Activated naive CD4-positive, alpha-beta T cell treated with anti-CD3 and anti-CD28 coated beads for 36 hours (primary cell): ENCODE results near the gene MACROD2. TPM values are rescaled to one million over a fixed set of nuclear protein-coding genes. Genes with fewer than 3 reads are reported as not detected.

Source experiments
- CTCF ChIA-PET: fragments of 350-600 bp; sonication (Branson Sonifier 250); formaldehyde crosslinking; loops from one replicate; lab custom pipeline; 2021; ENCODE audit warnings: antibody characterized with exemption; lab: Charles Lee
- DNase-seq: peaks from one replicate; pipeline ENCODE4 v3.0.0-alpha.2; 2020
- H3K27ac Mint-ChIP-seq: one replicate; pipeline ENCODE4 v1.8.0; 2021; ENCODE audit warnings: mild to moderate bottlenecking, mixed read lengths
- H3K27me3 Mint-ChIP-seq: one replicate; pipeline ENCODE4 v1.8.0; 2021; ENCODE audit warnings: low read depth, mixed read lengths
- H3K36me3 Mint-ChIP-seq: one replicate; pipeline ENCODE4 v1.8.0; 2021; ENCODE audit warnings: low read depth, mixed read lengths
- H3K4me1 Mint-ChIP-seq: one replicate; pipeline ENCODE4 v1.8.0; 2021; ENCODE audit warnings: low read depth, mixed read lengths
- H3K4me3 Mint-ChIP-seq: one replicate; pipeline ENCODE4 v1.8.0; 2021; ENCODE audit warnings: mild to moderate bottlenecking, moderate library complexity, mixed read lengths
- H3K9me3 Mint-ChIP-seq: one replicate; pipeline ENCODE4 v1.8.0; 2021; ENCODE audit warnings: mixed read lengths
- intact Hi-C: fragments of 100-400 bp; cut with micrococcal nuclease; formaldehyde crosslinking; loops from one replicate; pipeline ENCODE4 v1.15.1; 2023
- total RNA-seq, 2 experiments: library from RNA; stranded (reverse); gene quantifications; one replicate each; pipeline ENCODE4 v1.2.3, GENCODE V29; 2021

Gene MACROD2
- total RNA-seq, 2 experiments from 2014 or later: not detected

DNA sequence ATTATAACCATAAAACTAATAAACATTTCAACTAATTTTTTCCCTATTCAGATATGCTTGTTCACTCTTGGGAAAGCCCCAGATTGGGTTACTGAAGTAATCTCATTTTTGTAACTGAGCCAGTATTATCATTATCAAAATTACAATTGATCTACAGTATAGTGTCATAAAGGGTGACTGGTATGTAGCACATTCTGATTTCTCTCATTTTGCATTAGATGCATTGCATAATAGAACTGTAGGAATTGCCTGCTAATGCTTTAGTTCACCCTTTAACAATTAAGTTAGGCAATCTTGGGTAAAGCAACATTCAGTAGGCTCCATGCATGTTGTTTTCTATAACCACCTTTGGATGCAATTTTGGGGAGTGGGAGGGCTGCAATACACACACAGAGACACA lies 492.9 kb downstream of the MACROD2 start:
- no peak for DNase-seq
- Mint-ChIP-seq H3K4me3 (no peak overlapping the region), H3K36me3 (no peaks in the 10 kb centered on the region), H3K9me3 (peaks cover 8% of the 10 kb centered on the region), H3K27me3 (no peaks in the 10 kb centered on the region), H3K4me1 (no peaks in the 10 kb centered on the region), H3K27ac (no peak overlapping the region)
- CTCF ChIA-PET: no interaction called here
- intact Hi-C loops: no loop called here

DNA sequence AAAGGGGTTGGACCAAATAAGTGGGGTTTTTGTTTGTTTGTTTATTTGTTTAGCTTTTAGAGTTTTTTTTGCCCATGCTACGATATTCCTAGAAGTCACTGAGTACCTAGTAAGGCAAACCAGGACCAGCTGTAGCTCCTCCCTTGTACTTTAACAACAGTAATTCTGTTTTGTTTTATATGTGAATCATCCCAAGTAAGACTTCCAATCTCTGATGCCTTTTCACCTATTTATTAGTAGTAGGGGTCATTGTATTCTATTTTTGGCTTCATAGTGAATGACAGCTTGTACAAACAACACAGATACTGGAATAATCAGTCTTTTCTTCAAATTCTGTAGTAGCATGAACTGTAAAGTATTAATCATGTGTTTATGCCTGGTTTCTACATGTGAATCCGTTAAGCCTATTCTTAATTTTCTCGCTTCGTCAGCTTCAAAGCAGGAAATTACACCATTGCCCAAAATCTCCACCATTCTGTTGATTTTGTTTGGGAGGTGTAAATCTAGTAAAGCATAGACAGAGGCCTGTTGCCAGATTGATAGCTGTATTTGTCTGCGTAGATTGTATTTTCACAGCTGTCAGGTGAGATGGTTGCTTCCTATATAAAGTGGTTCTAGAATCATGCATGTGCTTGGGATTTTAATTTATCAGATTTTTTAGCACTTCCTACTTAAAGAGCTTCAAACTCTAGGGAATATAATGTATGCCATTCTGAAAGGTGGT lies 493.6 kb downstream of the MACROD2 start:
- no peak for DNase-seq
- no peaks in the 10 kb centered on the region for H3K4me1 Mint-ChIP-seq
- H3K9me3 Mint-ChIP-seq: peaks cover 8% of the 10 kb centered on the region
- no peaks in the 10 kb centered on the region for H3K27me3 Mint-ChIP-seq
- no peak overlapping the region for H3K27ac Mint-ChIP-seq
- H3K4me3 Mint-ChIP-seq: no peak overlapping the region
- intact Hi-C loops: no loop called here
- H3K36me3 Mint-ChIP-seq: no peaks in the 10 kb centered on the region
- CTCF ChIA-PET: interaction anchor here (0.6 kb wide), 1 partner anchor 292 kb away, joined by 3 read pairs; no protein-coding TSS in a partner anchor

DNA sequence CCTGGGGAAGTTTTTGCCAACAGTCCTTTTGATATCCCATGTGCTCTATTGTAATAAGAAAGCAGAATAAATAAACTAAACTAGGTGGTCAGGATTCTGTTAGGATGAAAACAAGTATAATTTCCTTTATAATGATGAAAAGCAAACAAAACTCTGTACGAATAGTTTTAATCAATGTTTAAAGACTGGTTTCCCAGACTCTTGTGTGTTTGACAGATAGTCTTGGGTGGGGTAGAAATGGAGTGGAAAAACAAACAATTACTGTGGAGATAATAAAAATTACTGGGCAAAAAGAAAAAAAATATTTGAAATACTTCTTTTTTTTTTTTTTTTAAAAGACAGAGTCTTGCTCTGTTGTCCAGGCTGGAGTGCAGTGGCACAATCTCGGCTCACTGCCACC lies 494.2 kb downstream of the MACROD2 start:
- peaks cover 8% of the 10 kb centered on the region for H3K9me3 Mint-ChIP-seq
- no peak overlapping the region for H3K4me3 Mint-ChIP-seq
- H3K36me3 Mint-ChIP-seq: no peaks in the 10 kb centered on the region
- DNase-seq: no peak
- no peak overlapping the region for H3K27ac Mint-ChIP-seq
- intact Hi-C loops: no loop called here
- no peaks in the 10 kb centered on the region for H3K27me3 Mint-ChIP-seq
- CTCF ChIA-PET: interaction anchor here (0.6 kb wide), 1 partner anchor 292 kb away, joined by 3 read pairs; no protein-coding TSS in a partner anchor
- H3K4me1 Mint-ChIP-seq: no peaks in the 10 kb centered on the region

DNA sequence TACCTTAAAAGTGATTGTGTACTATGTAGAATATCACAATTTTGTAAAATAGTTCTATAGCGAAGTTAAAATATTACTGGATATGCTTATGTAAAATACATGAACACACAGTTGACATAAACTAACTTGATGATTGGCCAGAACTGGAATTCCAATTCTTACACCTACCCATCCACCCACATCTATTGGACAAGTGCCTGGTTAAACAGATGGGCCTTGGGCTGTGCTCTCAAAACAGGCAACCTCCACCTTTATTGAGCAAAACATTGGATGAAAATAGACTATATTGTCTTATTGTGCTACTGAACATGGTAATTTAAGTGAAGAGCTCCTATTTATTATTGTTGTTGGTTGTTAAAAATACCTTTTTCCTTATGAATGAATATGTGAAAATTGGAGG lies 496.1 kb downstream of the MACROD2 start:
- Mint-ChIP-seq H3K9me3 (peaks cover 4% of the 10 kb centered on the region), H3K4me3 (no peak overlapping the region), H3K27ac (no peak overlapping the region), H3K4me1 (no peaks in the 10 kb centered on the region), H3K36me3 (no peaks in the 10 kb centered on the region), H3K27me3 (no peaks in the 10 kb centered on the region)
- intact Hi-C loops: no loop called here
- CTCF ChIA-PET: no interaction called here
- DNase-seq: no peak

DNA sequence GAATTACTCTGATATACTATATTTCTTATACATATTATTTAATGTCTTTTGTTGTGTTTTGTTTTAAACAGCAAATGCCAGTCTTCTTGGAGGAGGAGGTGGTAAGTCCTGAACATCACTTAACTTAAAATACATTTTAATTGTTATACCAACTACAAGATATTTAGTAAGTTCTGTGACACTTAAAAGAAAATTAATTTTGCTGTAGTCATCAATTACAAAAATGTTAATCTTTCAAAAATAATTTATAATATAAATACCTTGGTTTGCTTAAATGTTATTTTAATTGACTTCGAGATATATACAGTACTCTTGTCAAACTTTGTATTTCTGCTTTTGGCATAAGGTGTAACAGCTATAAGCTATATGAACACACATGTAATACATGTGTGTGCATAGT lies 498.1 kb downstream of the MACROD2 start:
- Mint-ChIP-seq H3K27me3 (no peaks in the 10 kb centered on the region), H3K4me3 (no peak overlapping the region), H3K36me3 (no peaks in the 10 kb centered on the region), H3K9me3 (peaks cover 2% of the 10 kb centered on the region), H3K4me1 (no peaks in the 10 kb centered on the region), H3K27ac (no peak overlapping the region)
- DNase-seq: no peak
- intact Hi-C loops: no loop called here
- CTCF ChIA-PET: no interaction called here

DNA sequence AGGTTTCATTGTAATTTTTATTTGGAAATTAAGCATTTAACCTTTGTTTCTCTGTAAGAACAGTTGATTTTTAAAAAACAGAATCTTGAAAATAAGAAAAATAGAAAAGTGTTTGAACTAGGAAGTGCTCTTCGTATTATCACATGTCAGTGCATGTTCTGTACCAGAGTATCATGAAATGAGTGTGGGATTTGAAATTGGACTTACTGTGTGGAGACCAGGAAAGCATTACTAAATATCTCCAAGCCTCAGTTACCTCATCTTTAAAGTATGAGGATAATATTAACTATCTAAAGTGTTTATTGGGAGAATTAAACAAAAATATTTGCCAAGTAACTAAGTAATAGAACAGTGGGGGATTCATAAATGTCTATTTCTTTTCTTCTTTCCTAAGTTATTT lies 499.0 kb downstream of the MACROD2 start:
- Mint-ChIP-seq H3K27me3 (no peaks in the 10 kb centered on the region), H3K36me3 (no peaks in the 10 kb centered on the region), H3K4me3 (no peak overlapping the region), H3K4me1 (no peaks in the 10 kb centered on the region), H3K9me3 (peaks cover 4% of the 10 kb centered on the region), H3K27ac (no peak overlapping the region)
- CTCF ChIA-PET: interaction anchor here (0.7 kb wide), 1 partner anchor 62 kb away, joined by 3 read pairs; no protein-coding TSS in a partner anchor
- intact Hi-C loops: no loop called here
- no peak for DNase-seq

DNA sequence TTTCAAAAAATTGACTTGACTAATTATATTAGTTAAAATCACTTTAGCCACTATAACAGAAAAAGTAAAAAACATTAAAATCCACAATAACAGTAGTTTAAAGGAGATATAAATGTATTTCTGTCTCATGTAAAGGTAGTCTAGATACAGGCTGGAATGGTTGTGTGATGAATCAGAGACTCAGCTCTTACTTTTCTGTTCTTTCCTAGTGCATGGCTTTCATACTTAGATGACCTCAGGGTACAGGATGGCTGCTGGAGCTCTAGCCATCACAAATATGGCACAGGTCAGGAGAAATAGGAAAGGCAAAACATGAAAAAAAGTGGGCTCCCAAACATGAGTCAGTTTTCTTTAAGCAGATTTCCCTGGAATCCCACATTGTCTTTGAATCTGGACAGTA lies 499.8 kb downstream of the MACROD2 start:
- no peak for DNase-seq
- intact Hi-C loops: no loop called here
- Mint-ChIP-seq H3K36me3 (no peaks in the 10 kb centered on the region), H3K4me1 (no peaks in the 10 kb centered on the region), H3K27me3 (no peaks in the 10 kb centered on the region), H3K27ac (no peak overlapping the region), H3K4me3 (no peak overlapping the region), H3K9me3 (peaks cover 6% of the 10 kb centered on the region)
- CTCF ChIA-PET: interaction anchor here (0.6 kb wide), 1 partner anchor 10 kb away, joined by 3 read pairs; no protein-coding TSS in a partner anchor

DNA sequence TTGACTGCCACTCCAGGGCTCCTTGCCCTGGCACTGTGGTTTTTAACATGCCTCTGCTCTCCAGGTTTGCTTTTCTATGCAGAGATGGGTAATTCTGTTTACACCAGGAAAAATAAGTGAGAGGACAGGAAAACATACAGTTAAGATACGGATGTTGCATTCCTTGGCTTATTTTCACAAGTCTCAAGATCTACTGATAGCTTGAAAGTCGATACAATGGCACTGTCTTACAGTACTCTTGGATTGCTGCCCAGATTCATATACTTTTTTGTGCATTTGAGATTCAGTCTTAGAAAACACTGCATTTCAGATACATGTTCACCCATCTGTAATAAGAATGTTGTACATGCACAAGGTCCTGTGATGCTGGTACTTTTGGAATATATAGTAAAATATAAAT lies 501.7 kb downstream of the MACROD2 start:
- intact Hi-C loops: no loop called here

GRCh38 chr20:14498772-14499171 lies 503.5 kb downstream of the MACROD2 start:
- CTCF ChIA-PET: no interaction called here
- intact Hi-C loops: no loop called here
- Mint-ChIP-seq H3K36me3 (no peaks in the 10 kb centered on the region), H3K4me1 (no peaks in the 10 kb centered on the region), H3K27me3 (no peaks in the 10 kb centered on the region), H3K27ac (no peak overlapping the region), H3K9me3 (peaks cover 9% of the 10 kb centered on the region), H3K4me3 (no peak overlapping the region)
- DNase-seq: no peak

More for the DNA sequence above, 501.7 kb downstream of the MACROD2 start:
- Mint-ChIP-seq H3K36me3 (no peaks in the 10 kb centered on the region), H3K9me3 (peaks cover 9% of the 10 kb centered on the region), H3K27me3 (no peaks in the 10 kb centered on the region), H3K4me1 (no peaks in the 10 kb centered on the region), H3K4me3 (no peak overlapping the region), H3K27ac (no peak overlapping the region)
- CTCF ChIA-PET: interaction anchor here (0.5 kb wide), 1 partner anchor 1937 kb away, joined by 3 read pairs; no protein-coding TSS in a partner anchor
- no peak for DNase-seq

GRCh38 chr20:14505476-14505875 lies 510.2 kb downstream of the MACROD2 start:
- no peaks in the 10 kb centered on the region for H3K36me3 Mint-ChIP-seq
- CTCF ChIA-PET: no interaction called here
- no peak overlapping the region for H3K4me3 Mint-ChIP-seq

DNA sequence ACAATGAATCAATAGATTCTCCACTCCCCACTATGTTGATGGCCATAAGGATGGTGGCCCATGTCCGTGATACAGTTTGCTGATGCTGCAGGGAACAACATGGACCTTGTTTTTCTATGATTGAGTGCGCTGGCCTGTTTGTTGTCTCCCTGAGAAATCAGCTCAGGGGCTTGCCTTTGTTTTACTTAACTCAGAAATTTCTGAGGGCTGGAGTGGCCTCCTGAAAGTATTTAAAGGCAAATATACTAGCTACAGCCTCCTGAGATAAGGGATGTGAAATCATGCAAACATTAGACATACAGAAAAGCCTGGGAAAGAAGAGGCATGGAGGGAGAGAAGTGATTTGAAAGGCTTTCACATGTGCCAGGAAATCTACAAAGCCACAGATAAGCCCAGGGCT lies 512.4 kb downstream of the MACROD2 start:
- Mint-ChIP-seq H3K4me1 (no peaks in the 10 kb centered on the region), H3K27me3 (no peaks in the 10 kb centered on the region), H3K4me3 (no peak overlapping the region), H3K27ac (no peak overlapping the region), H3K36me3 (no peaks in the 10 kb centered on the region), H3K9me3 (peaks cover 9% of the 10 kb centered on the region)
- intact Hi-C loops: no loop called here
- CTCF ChIA-PET: no interaction called here
- DNase-seq: no peak

More at GRCh38 chr20:14505476-14505875, 510.2 kb downstream of the MACROD2 start:
- no peak for DNase-seq
- Mint-ChIP-seq H3K27ac (no peak overlapping the region), H3K27me3 (no peaks in the 10 kb centered on the region), H3K4me1 (no peaks in the 10 kb centered on the region), H3K9me3 (peaks cover 2% of the 10 kb centered on the region)
- intact Hi-C loops: no loop called here

GRCh38 chr20:14510341-14510740 lies 515.0 kb downstream of the MACROD2 start:
- Mint-ChIP-seq H3K27ac (no peak overlapping the region), H3K36me3 (no peaks in the 10 kb centered on the region), H3K27me3 (no peaks in the 10 kb centered on the region), H3K4me1 (no peaks in the 10 kb centered on the region), H3K9me3 (peaks cover 9% of the 10 kb centered on the region), H3K4me3 (no peak overlapping the region)
- no peak for DNase-seq
- CTCF ChIA-PET: no interaction called here
- intact Hi-C loops: no loop called here

GRCh38 chr20:14512839-14513238 lies 517.5 kb downstream of the MACROD2 start:
- Mint-ChIP-seq H3K9me3 (peaks cover 11% of the 10 kb centered on the region), H3K27ac (no peak overlapping the region), H3K4me3 (no peak overlapping the region), H3K36me3 (no peaks in the 10 kb centered on the region), H3K27me3 (no peaks in the 10 kb centered on the region), H3K4me1 (no peaks in the 10 kb centered on the region)
- intact Hi-C loops: no loop called here
- CTCF ChIA-PET: no interaction called here
- DNase-seq: no peak
